GM18511 (cell line): ENCODE results near the gene MAP4K2.

ENCODE experiments used
- ATAC-seq: cut with Tn5 transposase; IDR thresholded peaks from one replicate; pipeline ENCODE4 v1.9.1; 2021; ENCODE audit warnings: mild to moderate bottlenecking, moderate library complexity; ENCODE audit not compliant: unreplicated experiment

Gene MAP4K2

GRCh38 chr11:64769283-64769682 lies 33.7 kb downstream of the MAP4K2 start:
- no peak for ATAC-seq

- ATAC-seq, result no peak
Observed at GRCh38 chr11:64768300-64768694, 34.7 kb downstream of the MAP4K2 start.

GRCh38 chr11:64767344-64768299 lies 35.4 kb downstream of the MAP4K2 start:
- ATAC-seq, result no peak

- ATAC-seq, result no peak
Observed at GRCh38 chr11:64766881-64767280, 36.1 kb downstream of the MAP4K2 start.

- no peak for ATAC-seq
Observed at GRCh38 chr11:64765851-64766665, 37.0 kb downstream of the MAP4K2 start.

GRCh38 chr11:64765291-64765850 lies 37.6 kb downstream of the MAP4K2 start:
- ATAC-seq, result no peak

- no peak for ATAC-seq
Observed at GRCh38 chr11:64764753-64765152, 38.3 kb downstream of the MAP4K2 start.

GRCh38 chr11:64764040-64764611 lies 38.9 kb downstream of the MAP4K2 start:
- ATAC-seq, result no peak

GRCh38 chr11:64763526-64764039 lies 39.4 kb downstream of the MAP4K2 start:
- ATAC-seq, result no peak

- no peak for ATAC-seq
Observed at GRCh38 chr11:64762674-64763525, 40.1 kb downstream of the MAP4K2 start.

GRCh38 chr11:64762277-64762673 lies 40.7 kb downstream of the MAP4K2 start:
- no peak for ATAC-seq

- ATAC-seq, result no peak
Observed at GRCh38 chr11:64760759-64761420, 42.1 kb downstream of the MAP4K2 start.

- no peak for ATAC-seq
Observed at GRCh38 chr11:64759722-64760719, 43.0 kb downstream of the MAP4K2 start, which contains the start of gene PYGM. PYGM (minus strand) TSS chr11:64759974; CDS start chr11:64759898, 76 bp downstream.

GRCh38 chr11:64759131-64759721 lies 43.8 kb downstream of the MAP4K2 start:
- ATAC-seq, result no peak

- ATAC-seq, result no peak
Observed at GRCh38 chr11:64758330-64759079, 44.5 kb downstream of the MAP4K2 start.

- ATAC-seq, result no peak
Observed at GRCh38 chr11:64757549-64758329, 45.3 kb downstream of the MAP4K2 start.
